GM12878 (cell line): ENCODE results near the gene TMEM45A. TPM values are rescaled to one million over a fixed set of nuclear protein-coding genes. Genes with fewer than 3 reads are reported as not detected.

ENCODE experiments used
- ATAC-seq: fragments of 200-7000 bp; cut with Tn5 transposase; 3 replicates; pipeline ENCODE4 v1.9.1; 2020; ENCODE audit warnings: mild to moderate bottlenecking, moderate library complexity
- BruUV-seq: library from RNA; stranded (reverse); fragments of 400-500 nt; replicated peaks from 2 replicates; lab custom pipeline; 2021; lab: Mats Ljungman, UMichigan
- CTCF ChIA-PET: fragments of 300-600 bp; sonication (Branson Sonifier 250); formaldehyde crosslinking; extraction: SDS; loops from one replicate; lab custom pipeline; 2021; ENCODE audit warnings: inconsistent platforms; lab: Yijun Ruan, JAX
- POLR2A ChIA-PET: fragments of 350-600 bp; formaldehyde crosslinking; extraction: SDS; loops from one replicate; lab custom pipeline; 2021; ENCODE audit warnings: inconsistent platforms; lab: Charles Lee
- RAD21 ChIA-PET: fragments of 300-600 bp; sonication (Branson Sonifier 250); formaldehyde crosslinking; loops from one replicate; lab custom pipeline; 2023; ENCODE audit warnings: antibody characterized with exemption; ENCODE audit not compliant: unreplicated experiment; lab: Charles Lee
- SMC1A ChIA-PET: fragments of 300-600 bp; sonication (Branson Sonifier 250); formaldehyde crosslinking; loops from one replicate; lab custom pipeline; 2023; ENCODE audit not compliant: unreplicated experiment, uncharacterized antibody; lab: Charles Lee
- DNase-seq: peaks from one replicate; pipeline ENCODE4 v3.0.0-alpha.2; 2011; ENCODE audit warnings: low read depth, low spot score
- FAIRE-seq: peaks from 3 replicates; lab custom pipeline; 2011; peaks lifted over from hg19 to GRCh38; lab: Jason Lieb, UNC
- H2AFZ ChIP-seq: 2 replicates; pipeline ENCODE4 v1.6.0; 2011; ENCODE audit warnings: low read depth, low read length, control low read depth; ENCODE audit not compliant: control insufficient read depth
- H3K27ac ChIP-seq: 2 replicates; pipeline ENCODE4 v1.5.1; 2011; ENCODE audit warnings: control low read depth; ENCODE audit not compliant: control insufficient read depth, insufficient read depth
- H3K27me3 ChIP-seq, 2 experiments: replicated peaks in 1 of 2; 2 replicates each; pipeline versions ENCODE4 v1.6.0 to v1.6.1; 2011; ENCODE audit warnings: low read length in 1 of 2; ENCODE audit not compliant: control insufficient read depth in 2 of 2, insufficient read depth in 2 of 2
- H3K36me3 ChIP-seq, 2 experiments: 2 replicates each; pipeline ENCODE4 v1.5.1; 2011; ENCODE audit warnings: low read length in 1 of 2; ENCODE audit not compliant: control insufficient read depth in 2 of 2, insufficient read depth in 2 of 2
- H3K4me1 ChIP-seq: 2 replicates; pipeline ENCODE4 v1.6.1; 2011; ENCODE audit warnings: mild to moderate bottlenecking, low read length, moderate library complexity, mixed read lengths; ENCODE audit not compliant: control insufficient read depth, insufficient read depth
- H3K4me2 ChIP-seq: 2 replicates; pipeline ENCODE4 v1.6.0; 2011; ENCODE audit warnings: control low read depth; ENCODE audit not compliant: control insufficient read depth, insufficient read depth
- H3K4me3 ChIP-seq: fragments of 200-600 bp; sonication (generic); 2 replicates; pipeline ENCODE4 v1.5.1; 2016
- H3K79me2 ChIP-seq: 2 replicates; pipeline ENCODE4 v1.6.0; 2011; ENCODE audit warnings: low read length; ENCODE audit not compliant: control insufficient read depth, insufficient read depth
- H3K9ac ChIP-seq: 2 replicates; pipeline ENCODE4 v1.8.0; 2011; ENCODE audit warnings: low read length, control low read depth, mixed read lengths; ENCODE audit not compliant: control insufficient read depth, insufficient read depth
- H3K9me3 ChIP-seq: replicated peaks from 3 replicates; pipeline ENCODE4 v1.5.1; 2011; ENCODE audit warnings: mild to moderate bottlenecking, low read length; ENCODE audit not compliant: control insufficient read depth, insufficient read depth
- H4K20me1 ChIP-seq: 2 replicates; pipeline ENCODE4 v1.6.0; 2011; ENCODE audit not compliant: control insufficient read depth, insufficient read depth
- HDAC6 ChIP-seq: fragments of 200-600 bp; sonication (generic); IDR thresholded peaks from one replicate; pipeline ENCODE4 v1.8.0; 2017; ENCODE audit warnings: antibody characterized with exemption; ENCODE audit not compliant: unreplicated experiment
- JUNB ChIP-seq: IDR thresholded peaks from 2 replicates; pipeline ENCODE4 v1.6.1; 2016; ENCODE audit warnings: antibody characterized with exemption, mild to moderate bottlenecking
- NFYB ChIP-seq: IDR thresholded peaks from 2 replicates; pipeline ENCODE4 v1.6.1; 2011; ENCODE audit warnings: low read depth, mild to moderate bottlenecking, low read length, improper control_type of control experiment, moderate library complexity; ENCODE audit not compliant: insufficient read depth
- NKRF ChIP-seq: fragments of 450-650 bp; conservative IDR thresholded peaks from 2 replicates; pipeline ENCODE4 v1.6.1; 2017; ENCODE audit warnings: mild to moderate bottlenecking, moderate library complexity
- NR2C2 ChIP-seq: IDR thresholded peaks from 2 replicates; pipeline ENCODE4 v1.6.1; 2011; ENCODE audit warnings: borderline replicate concordance, low read depth; ENCODE audit not compliant: control insufficient read depth, insufficient read length
- RBBP5 ChIP-seq: fragments of 200-600 bp; sonication (generic); conservative IDR thresholded peaks from 2 replicates; pipeline ENCODE4 v1.6.1; 2016
- RFX5 ChIP-seq: IDR thresholded peaks from 2 replicates; pipeline ENCODE4 v1.6.1; 2011; ENCODE audit warnings: low read depth, low read length, improper control_type of control experiment
- ZBTB11 ChIP-seq: fragments of 450-650 bp; formaldehyde crosslinking; IDR thresholded peaks from 2 replicates; pipeline ENCODE4 v1.5.0; 2022; ENCODE audit warnings: mild to moderate bottlenecking, missing genetic modification characterization
- ZNF622 ChIP-seq: fragments of 450-650 bp; IDR thresholded peaks from 2 replicates; pipeline ENCODE4 v1.6.1; 2017; ENCODE audit warnings: mild to moderate bottlenecking, inconsistent platforms
- WGBS: methylation state at CpG from one replicate; pipeline ENCODE4 v1.1.6; 2016; ENCODE audit warnings: low lambda C conversion rate; ENCODE audit not compliant: insufficient replicate concordance, insufficient coverage; ENCODE audit errors: missing lambda C conversion rate; 5-methylcytosine and 5-hydroxymethylcytosine counted together
- in situ Hi-C: fragments of 300-500 bp; cut with MboI; formaldehyde crosslinking; loops from 9 replicates; pipeline ENCODE4 v1.14.3; 2018; ENCODE audit warnings: mixed read lengths
- intact Hi-C: fragments of 100-400 bp; cut with micrococcal nuclease; formaldehyde crosslinking; loops from one replicate; pipeline ENCODE4 v1.14.2; 2022; ENCODE audit not compliant: unreplicated experiment
- polyA plus RNA-seq, 11 experiments: library from polyadenylated mRNA; depleted of rRNA in 4 of 11; unstranded in 6 of 11; stranded (reverse) in 5 of 11; fragments of >200 nt; fragmentation: Nextera tagmentation in 4 of 11; fragmentation: Illumina TruSeq in 1 of 11; extraction: Ambion mirVana in 4 of 11; extraction: Trizol in 1 of 11; gene quantifications; 1 replicate in 1 of 11; 2 replicates in 10 of 11; pipeline versions ENCODE4 v1.2.1 to v1.2.3, GENCODE V29; 2011 to 2016; ENCODE audit warnings: inconsistent platforms in 2 of 11, missing spikeins in 2 of 11, low read depth in 1 of 11
- total RNA-seq, 4 experiments: library from RNA; depleted of rRNA in 3 of 4; stranded (reverse); fragments of >200 nt in 3 of 4; fragmentation: Illumina TruSeq in 1 of 4; extraction: Trizol in 1 of 4; gene quantifications; 2 replicates each; pipeline versions ENCODE4 v1.2.1 to v1.2.3, GENCODE V29; 2013 to 2021
- TF ChIP-seq, protein P1 (sequence below): fragments of 450-650 bp; IDR thresholded peaks from 2 replicates; pipeline ENCODE4 v1.6.1; 2017; ENCODE audit warnings: antibody characterized with exemption, mild to moderate bottlenecking, moderate library complexity

Gene TMEM45A
- total and polyA plus RNA-seq, 10 of the 15 experiments (the other 5 are each of a cell fraction or from before 2014, with no cell fraction given), result 0.34 to 5.3 (median 0.83) TPM

GRCh38 chr3:100468676-100469075, 23.7 kb upstream of the TMEM45A start (continued):
- no peak for TF ChIP-seq NR2C2
- TF ChIP-seq JUNB, result no peak
- no peak for TF ChIP-seq HDAC6
- no peak for TF ChIP-seq NKRF
- no peak for TF ChIP-seq RFX5

- 100% methylated on average over 1 of the region's 1 CpG for WGBS
- no peaks in the 10 kb centered on the region for H3K27me3 ChIP-seq
- H4K20me1 ChIP-seq, result no peaks in the 10 kb centered on the region
- no peak overlapping the region for H3K4me3 ChIP-seq
- peaks cover 6% of the 10 kb centered on the region for H3K4me1 ChIP-seq
- no peaks in the 10 kb centered on the region for H3K36me3 ChIP-seq
- no TSS peak for BruUV-seq
- SMC1A ChIA-PET, result interaction anchor here (0.7 to 1.3 kb wide), 3 partner anchors 8 to 101 kb away, joined by 3 to 4 read pairs (median 3); no protein-coding TSS in a partner anchor
- ATAC-seq (no peak), FAIRE-seq (no peak), DNase-seq (no peak)
- H2AFZ ChIP-seq, result no peak overlapping the region
- no peak overlapping the region for H3K9ac ChIP-seq
- TF ChIP-seq RBBP5, result no peak
- no peak for TF ChIP-seq ZNF622
- TF ChIP-seq, protein P1, sequence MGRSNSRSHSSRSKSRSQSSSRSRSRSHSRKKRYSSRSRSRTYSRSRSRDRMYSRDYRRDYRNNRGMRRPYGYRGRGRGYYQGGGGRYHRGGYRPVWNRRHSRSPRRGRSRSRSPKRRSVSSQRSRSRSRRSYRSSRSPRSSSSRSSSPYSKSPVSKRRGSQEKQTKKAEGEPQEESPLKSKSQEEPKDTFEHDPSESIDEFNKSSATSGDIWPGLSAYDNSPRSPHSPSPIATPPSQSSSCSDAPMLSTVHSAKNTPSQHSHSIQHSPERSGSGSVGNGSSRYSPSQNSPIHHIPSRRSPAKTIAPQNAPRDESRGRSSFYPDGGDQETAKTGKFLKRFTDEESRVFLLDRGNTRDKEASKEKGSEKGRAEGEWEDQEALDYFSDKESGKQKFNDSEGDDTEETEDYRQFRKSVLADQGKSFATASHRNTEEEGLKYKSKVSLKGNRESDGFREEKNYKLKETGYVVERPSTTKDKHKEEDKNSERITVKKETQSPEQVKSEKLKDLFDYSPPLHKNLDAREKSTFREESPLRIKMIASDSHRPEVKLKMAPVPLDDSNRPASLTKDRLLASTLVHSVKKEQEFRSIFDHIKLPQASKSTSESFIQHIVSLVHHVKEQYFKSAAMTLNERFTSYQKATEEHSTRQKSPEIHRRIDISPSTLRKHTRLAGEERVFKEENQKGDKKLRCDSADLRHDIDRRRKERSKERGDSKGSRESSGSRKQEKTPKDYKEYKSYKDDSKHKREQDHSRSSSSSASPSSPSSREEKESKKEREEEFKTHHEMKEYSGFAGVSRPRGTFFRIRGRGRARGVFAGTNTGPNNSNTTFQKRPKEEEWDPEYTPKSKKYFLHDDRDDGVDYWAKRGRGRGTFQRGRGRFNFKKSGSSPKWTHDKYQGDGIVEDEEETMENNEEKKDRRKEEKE, result no peak
- TF ChIP-seq ZBTB11 (CRISPR knock-in tag), result no peak
- TF ChIP-seq NFYB, result no peak
- peaks cover 15% of the 10 kb centered on the region; the same call in 2 of the 3 replicates for H3K9me3 ChIP-seq
- H3K79me2 ChIP-seq, result no peaks in the 10 kb centered on the region
- intact Hi-C loops, result no loop called here
- RAD21 ChIA-PET, result interaction anchor here (1.0 to 1.2 kb wide), 2 partner anchors 8 to 122 kb away, joined by 3 read pairs; no protein-coding TSS in a partner anchor
- H3K4me2 ChIP-seq, result no peak overlapping the region
- H3K27ac ChIP-seq, result no peak overlapping the region
- in situ Hi-C loops, result no loop called here
- CTCF ChIA-PET, result interaction anchor here (0.6 to 1.5 kb wide), 2 partner anchors 9 to 1047 kb away, joined by 3 read pairs; no protein-coding TSS in a partner anchor
- POLR2A ChIA-PET, result no interaction called here
Observed at GRCh38 chr3:100470951-100471350, 21.5 kb upstream of the TMEM45A start.
